NCI-H345 treated with DMSO at 0.1 percent for 48 hours (cell line): ENCODE measurements around the gene NCS1.
A peak's percentile ranks its signal among the peaks of the same experiment; 100 is the strongest.

Source experiments
- DNase-seq: peaks from one replicate; lab custom pipeline; 2025; ENCODE audit not compliant: unreplicated experiment; lab: John Stamatoyannopoulos, UW

The NCS1 gene

DNA sequence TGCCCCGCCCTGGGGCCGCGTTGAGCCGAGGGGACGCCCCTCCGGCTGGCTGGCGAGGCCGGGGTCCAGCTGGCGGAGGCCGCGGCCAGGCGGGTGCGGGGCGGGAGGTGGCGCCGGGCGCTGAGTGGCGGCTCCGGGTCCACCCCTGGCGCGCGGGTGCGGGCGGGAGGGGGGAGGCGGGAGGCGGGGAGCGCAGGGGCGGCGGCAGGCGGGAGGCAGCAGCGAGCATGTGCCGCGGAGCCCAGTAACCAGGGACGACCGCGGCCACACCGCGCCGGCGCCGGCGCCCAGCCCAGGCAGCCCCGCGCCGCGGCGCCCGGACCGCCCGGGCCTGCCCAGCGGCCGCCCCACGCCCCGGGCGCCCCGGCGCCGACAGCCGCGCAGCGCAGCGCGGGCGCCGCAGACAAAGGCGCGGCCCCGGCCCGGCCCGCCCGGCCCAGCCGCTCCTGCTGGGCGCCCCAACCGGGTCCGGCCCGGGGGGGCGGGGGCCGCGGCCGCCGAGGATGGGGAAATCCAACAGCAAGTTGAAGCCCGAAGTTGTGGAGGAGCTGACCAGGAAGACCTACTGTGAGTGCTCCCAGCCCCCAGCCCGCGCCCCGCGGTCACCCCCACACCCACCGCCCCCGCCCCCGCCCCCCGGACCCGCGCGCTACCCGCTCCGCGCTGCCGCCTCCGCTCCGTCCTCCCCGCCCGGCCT lies at the start of gene NCS1:
TSS of gene NCS1 (plus strand) at position 244 of the 697 bp plus-strand sequence. CDS start at position 504, 260 bp downstream.
- DNase-seq: no peak

GRCh38 chr9:130122456-130122855 lies 49.7 kb upstream of the NCS1 start:
- DNase-seq: peak; percentile 34

DNA sequence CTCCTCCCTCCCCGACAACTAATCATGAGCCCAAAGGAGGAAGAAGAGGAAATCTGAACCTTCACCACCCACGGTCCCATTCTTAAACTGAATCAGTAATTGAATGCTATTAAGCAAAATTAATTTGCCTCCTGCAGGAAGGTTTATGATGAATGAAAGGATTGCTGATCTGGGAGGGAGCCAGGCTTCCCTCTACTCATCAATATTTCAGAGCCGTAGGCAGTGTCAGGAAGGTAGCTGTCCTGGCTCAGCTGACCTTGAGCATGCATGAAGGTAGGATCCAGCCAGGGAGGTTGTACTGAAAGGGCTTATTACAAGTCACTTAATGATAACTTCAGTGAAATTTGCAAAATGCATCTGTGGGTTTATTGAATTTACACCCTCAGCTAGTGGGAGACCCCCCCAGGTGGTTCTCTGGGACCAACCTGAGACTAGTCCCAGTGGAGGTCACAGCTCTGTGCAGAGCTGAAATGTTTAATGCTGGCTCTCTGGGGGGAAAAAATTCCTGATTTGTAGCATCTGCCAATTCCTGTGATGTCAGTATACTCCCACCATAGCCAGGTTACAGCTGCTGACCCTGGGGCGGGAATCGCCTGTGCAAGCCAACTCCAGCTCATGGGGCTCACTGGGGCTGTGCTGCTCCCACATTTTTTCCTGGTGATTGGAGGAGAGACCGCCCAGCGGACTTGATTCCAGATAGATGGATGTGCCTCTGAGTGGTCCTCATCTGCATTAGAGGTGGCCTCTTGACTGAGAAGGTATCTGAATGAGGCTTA lies 47.9 kb upstream of the NCS1 start:
- no peak for DNase-seq

GRCh38 chr9:130126721-130127433 lies 45.3 kb upstream of the NCS1 start:
- DNase-seq: no peak

DNA sequence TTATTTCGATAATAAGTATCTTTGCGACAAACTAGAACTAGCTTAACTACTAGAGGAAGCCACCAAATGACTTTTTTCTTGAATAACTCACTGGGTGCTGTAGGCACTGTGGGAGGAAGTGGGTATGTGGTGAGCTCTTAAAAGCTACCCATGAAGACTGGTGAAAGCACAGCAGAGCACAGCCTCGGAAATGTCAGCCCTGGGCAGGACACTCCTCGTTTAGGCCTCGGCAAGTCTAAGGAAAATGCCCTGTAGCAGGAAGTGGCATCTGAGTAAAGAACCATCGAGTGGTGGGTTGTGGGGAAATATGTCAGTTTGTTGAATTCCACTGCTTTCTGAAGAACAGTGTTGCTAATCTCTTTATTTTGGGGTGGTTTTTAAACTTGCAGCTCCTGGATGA lies 44.0 kb upstream of the NCS1 start:
- no peak for DNase-seq

- no peak for DNase-seq
Observed at GRCh38 chr9:130128733-130129431, 43.3 kb upstream of the NCS1 start.

GRCh38 chr9:130129432-130130061 lies 42.7 kb upstream of the NCS1 start:
- DNase-seq: no peak

DNA sequence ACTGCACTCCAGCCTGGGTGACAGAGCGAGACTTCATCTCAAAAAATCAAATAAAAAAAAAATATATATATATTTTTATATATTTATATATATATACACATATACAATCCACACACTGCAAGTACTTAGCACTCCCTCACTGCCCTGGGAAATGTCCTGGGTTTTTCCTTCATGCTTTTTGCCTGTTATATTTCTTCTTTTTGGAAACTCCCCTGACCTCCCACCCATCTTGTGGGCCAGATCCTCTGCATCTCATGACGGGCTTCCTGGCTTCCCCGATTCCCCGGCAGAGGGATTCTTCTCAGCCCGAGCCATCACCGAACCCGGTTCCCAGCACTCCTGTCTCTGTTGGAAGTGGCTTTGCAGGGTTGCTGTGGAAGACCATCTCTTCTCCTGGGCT lies 39.5 kb upstream of the NCS1 start:
- DNase-seq: no peak

DNA sequence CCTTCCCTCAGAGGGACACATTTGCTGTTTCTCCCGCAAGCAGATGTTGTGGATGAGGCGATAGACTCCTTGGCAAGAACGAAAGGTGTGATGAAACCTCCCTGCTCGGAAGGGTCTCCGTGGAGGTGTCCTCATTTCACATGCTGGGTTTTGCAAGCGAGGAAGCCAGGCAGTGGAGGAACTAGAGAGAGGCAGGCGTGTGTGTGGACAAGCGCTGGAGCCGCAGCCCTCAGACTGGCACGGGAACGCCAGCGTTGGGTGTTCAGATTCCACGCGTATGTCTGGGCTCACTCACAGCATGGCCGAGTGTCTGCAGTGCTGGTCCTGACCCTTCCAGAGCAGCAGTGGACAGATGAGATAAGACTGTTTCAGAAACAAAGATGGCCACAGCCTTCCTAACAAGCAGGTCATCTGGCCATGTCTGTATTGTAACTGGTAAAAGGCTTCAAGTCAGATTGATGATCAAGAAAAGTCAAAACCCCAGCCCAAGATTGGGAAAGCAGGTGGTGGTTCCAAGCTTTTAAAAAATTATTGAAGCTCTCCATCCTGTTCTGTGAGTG lies 35.0 kb upstream of the NCS1 start:
- no peak for DNase-seq

- DNase-seq: no peak
Observed at GRCh38 chr9:130137641-130138081, 34.5 kb upstream of the NCS1 start.

DNA sequence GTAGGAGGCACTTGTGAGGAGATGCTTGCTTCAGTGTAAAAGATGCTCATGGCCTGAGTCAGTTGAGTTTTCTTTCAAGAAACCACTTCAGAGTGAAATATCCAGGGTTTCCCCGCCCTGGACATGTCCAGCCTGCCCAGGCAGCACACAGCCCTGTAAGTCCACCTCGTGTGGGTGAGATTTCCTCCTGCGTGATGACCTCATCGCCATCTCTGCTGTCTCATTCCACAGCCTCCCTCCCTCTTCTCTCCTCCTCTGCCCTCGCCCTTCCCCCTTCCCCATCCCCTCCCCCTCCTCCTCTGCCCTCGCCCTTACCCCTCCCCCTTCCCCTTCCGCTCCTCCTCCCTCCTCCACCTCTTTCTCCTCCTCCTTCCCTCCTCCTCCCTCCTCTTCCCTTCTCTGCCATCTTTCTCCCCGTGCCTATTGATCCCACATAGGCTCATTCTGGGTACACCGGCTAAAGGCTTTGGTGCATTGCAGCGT lies 34.0 kb upstream of the NCS1 start:
- DNase-seq: no peak

DNA sequence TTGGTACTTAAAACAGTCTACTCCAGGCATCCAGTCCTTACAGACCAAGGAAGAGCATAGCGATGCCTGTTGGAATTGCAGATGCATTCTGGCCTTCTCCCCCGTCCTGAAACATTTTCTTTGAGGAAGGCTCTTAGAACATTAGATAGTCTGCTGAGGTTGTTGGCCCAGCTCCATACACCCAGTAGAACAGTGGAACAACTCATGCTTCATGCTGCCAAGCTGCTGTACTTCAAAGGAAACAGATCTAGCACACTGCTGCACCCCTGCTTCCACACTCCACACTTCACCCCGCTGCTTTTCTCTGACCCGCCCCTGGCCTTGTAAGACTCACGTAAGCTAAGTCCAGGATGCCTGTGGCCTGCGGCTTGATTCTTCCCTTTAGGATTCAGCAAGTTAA lies 33.4 kb upstream of the NCS1 start:
- DNase-seq: peak; percentile 42

DNA sequence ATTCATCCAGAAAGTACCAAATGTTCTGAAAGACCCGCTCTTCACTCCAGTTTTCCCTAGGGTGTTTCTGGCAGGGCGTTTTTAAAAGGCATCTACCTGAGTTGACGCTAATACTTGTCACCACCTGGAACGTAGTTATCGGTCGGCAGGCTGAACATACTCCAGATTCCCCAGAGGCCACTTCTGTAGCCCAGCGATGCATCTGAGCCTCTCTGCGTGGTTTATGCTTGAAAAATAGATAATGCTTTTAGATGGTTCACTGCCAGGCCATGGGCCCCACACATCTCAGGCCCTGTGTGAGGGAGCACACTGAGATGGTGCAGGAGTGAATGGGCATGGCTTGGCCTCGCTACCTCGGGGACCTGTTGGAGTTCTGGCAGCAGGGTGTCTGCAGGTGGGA lies 33.0 kb upstream of the NCS1 start:
- peak; percentile 63 for DNase-seq

- no peak for DNase-seq
Observed at GRCh38 chr9:130140706-130141105, 31.5 kb upstream of the NCS1 start.

GRCh38 chr9:130142056-130142455 lies 30.1 kb upstream of the NCS1 start:
- DNase-seq: no peak

GRCh38 chr9:130142641-130143040 lies 29.6 kb upstream of the NCS1 start:
- DNase-seq: no peak

DNA sequence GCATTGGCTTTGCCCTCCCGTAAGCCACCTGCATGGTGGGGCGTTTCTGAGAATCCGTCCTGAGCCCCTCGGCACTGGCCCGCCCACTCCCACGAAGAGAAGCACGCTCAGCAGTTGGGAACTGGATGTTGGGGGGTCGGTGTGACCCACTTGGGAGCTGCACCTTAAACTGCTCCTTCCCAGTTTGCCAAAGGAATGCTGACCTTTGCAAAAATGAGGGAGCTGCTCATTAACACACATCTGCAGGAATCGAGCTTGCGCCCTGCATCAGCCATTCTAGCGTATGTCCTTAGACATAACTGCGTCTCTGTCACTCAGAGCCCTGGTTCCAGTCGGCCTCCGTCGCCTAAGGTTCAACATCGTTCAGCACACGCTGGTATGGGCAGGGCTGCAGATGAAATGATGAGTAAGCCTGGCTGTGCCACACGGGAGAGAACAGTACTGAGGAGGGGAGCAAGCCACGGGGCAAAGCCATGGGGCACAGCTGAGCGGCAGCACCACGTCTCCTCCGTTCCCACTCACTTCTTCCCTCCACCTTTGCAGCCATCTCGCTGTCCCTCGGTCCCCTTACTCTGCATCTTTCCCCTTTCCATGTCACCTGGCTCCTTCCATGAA lies 28.8 kb upstream of the NCS1 start:
- DNase-seq: no peak

DNA sequence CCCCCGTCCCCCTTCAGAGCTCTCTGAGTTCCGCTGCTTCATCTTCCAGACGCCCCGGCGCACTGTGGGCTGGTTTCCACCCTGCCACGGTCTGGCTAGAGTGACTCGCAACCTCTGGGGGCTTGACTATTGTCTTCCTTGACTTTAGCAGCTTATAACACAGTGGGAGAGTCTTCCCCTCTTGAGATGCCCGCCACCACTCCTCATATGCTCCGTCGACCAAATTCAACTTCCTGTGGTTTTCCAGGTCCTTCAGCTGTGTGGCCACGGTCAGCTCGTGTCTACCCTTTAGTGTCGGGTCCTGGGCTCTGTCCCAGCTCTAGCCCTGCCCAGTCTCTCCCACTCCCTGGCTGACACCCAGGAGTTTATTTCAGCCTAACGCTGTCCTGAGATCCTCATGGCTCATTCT lies 28.2 kb upstream of the NCS1 start:
- DNase-seq: no peak

DNA sequence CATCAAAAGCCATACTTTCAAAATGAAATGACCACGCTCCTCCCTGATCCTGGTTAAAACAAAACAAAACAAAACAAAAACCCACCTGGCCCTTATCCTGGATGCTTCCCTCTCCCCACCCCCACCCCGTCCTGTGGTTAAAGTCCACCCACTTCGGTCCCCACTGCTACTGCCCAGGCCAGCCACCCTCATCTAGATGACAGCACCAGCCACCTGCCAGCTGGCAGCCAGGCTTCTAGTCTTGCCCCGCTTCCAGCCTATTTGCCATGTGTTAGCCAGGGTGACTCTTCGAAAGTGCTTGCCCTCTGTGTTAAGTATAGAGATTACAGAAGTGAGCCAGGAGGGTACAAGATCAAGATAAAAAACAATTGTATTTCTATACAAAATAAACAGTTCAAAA lies 27.5 kb upstream of the NCS1 start:
- no peak for DNase-seq

DNA sequence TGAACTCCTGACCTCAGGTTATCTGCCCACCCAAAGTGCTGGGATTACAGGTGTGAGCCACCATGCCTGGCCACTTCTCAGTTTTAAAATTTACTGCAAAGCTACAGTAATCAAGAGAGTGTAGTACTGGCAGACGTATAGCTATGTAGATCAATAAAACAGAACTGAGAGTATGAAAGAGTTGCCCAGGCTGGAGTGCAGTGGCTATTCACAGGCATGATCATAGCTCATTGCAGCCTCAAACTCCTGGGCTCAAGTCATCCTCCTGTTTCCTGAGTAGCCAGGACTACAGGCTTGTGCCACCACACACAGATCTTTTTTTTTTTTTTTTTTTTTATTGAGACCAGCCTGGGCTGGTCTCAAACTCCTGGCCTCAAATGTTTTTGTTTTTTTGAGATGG lies 26.5 kb upstream of the NCS1 start:
- no peak for DNase-seq
